Globus pallidus (tissue), 1 donor: ENCODE results near the gene BEGAIN.

ENCODE experiments used
- DNase-seq: peaks from one replicate; pipeline ENCODE4 v3.0.0-alpha.2; 2015; ENCODE audit warnings: low spot score

The BEGAIN gene

GRCh38 chr14:100549834-100550625 is 37.2 kb downstream of the BEGAIN start:
- no peak for DNase-seq

GRCh38 chr14:100548939-100549338 is 38.3 kb downstream of the BEGAIN start:
- DNase-seq: no peak

GRCh38 chr14:100548295-100548655 is 38.9 kb downstream of the BEGAIN start:
- DNase-seq: no peak

- peak; percentile 40 for DNase-seq
Measured at GRCh38 chr14:100547633-100548294, 39.5 kb downstream of the BEGAIN start.

GRCh38 chr14:100546051-100546443 is 41.2 kb downstream of the BEGAIN start:
- DNase-seq: no peak

GRCh38 chr14:100545359-100545758 is 41.9 kb downstream of the BEGAIN start:
- DNase-seq: no peak

- DNase-seq: no peak
Measured at GRCh38 chr14:100544506-100545141, 42.6 kb downstream of the BEGAIN start.

- no peak for DNase-seq
Measured at GRCh38 chr14:100543471-100544455, 43.5 kb downstream of the BEGAIN start.

- DNase-seq: no peak
Measured at GRCh38 chr14:100542619-100543205, 44.5 kb downstream of the BEGAIN start.

GRCh38 chr14:100541621-100542560 is 45.3 kb downstream of the BEGAIN start:
- DNase-seq: no peak

GRCh38 chr14:100540926-100541620 is 46.1 kb downstream of the BEGAIN start:
- DNase-seq: no peak

- DNase-seq: no peak
Measured at GRCh38 chr14:100540141-100540925, 46.9 kb downstream of the BEGAIN start.

GRCh38 chr14:100539766-100540140 is 47.5 kb downstream of the BEGAIN start:
- DNase-seq: no peak

GRCh38 chr14:100539003-100539660 is 48.1 kb downstream of the BEGAIN start:
- DNase-seq: no peak

- no peak for DNase-seq
Measured at GRCh38 chr14:100538351-100539002, 48.7 kb downstream of the BEGAIN start.

- peak; percentile 81 for DNase-seq
Measured at GRCh38 chr14:100537446-100538350, 49.5 kb downstream of the BEGAIN start.
